Endodermal cell (in vitro differentiated cells): ENCODE measurements around the gene NME5. TPM values are rescaled to one million over a fixed set of nuclear protein-coding genes. Genes with fewer than 3 reads are reported as not detected.

ENCODE experiments used
- DNase-seq: peaks from one replicate; pipeline ENCODE4 v3.0.0-alpha.2; 2017
- H3K27ac ChIP-seq: 2 replicates; pipeline ENCODE4 v1.5.1; 2013; ENCODE audit warnings: mild to moderate bottlenecking, low read depth, low read length, moderate library complexity
- H3K27me3 ChIP-seq: 2 replicates; pipeline ENCODE4 v1.6.1; 2013; ENCODE audit warnings: mild to moderate bottlenecking, low read length, moderate library complexity; ENCODE audit not compliant: insufficient read depth, control insufficient read depth, poor library complexity, severe bottlenecking
- H3K36me3 ChIP-seq: 2 replicates; pipeline ENCODE4 v1.7.0; 2013; ENCODE audit warnings: mild to moderate bottlenecking, low read length, moderate library complexity; ENCODE audit not compliant: control insufficient read depth, insufficient read depth
- H3K4me1 ChIP-seq: one replicate; pipeline ENCODE4 v1.7.0; 2013; ENCODE audit warnings: low read length; ENCODE audit not compliant: control insufficient read depth, insufficient read depth
- H3K4me3 ChIP-seq: 2 replicates; pipeline ENCODE4 v1.5.1; 2013; ENCODE audit warnings: mild to moderate bottlenecking, low read length, moderate library complexity
- H3K9ac ChIP-seq: 2 replicates; pipeline ENCODE4 v1.6.1; 2013; ENCODE audit warnings: mild to moderate bottlenecking, low read length, moderate library complexity; ENCODE audit not compliant: poor library complexity, severe bottlenecking; ENCODE audit errors: extremely low read depth
- H3K9me3 ChIP-seq: 2 replicates; pipeline ENCODE4 v1.6.1; 2013; ENCODE audit warnings: mild to moderate bottlenecking, low read length, moderate library complexity; ENCODE audit not compliant: control insufficient read depth
- H3K27ac Mint-ChIP-seq: 2 replicates; pipeline ENCODE4 v1.8.0; 2020; ENCODE audit warnings: mixed read lengths
- H3K27me3 Mint-ChIP-seq: 2 replicates; pipeline ENCODE4 v1.8.0; 2021; ENCODE audit warnings: mild to moderate bottlenecking, mixed read lengths; ENCODE audit not compliant: insufficient read depth
- H3K36me3 Mint-ChIP-seq: 2 replicates; pipeline ENCODE4 v1.8.0; 2020; ENCODE audit warnings: low read depth, mixed read lengths
- H3K4me1 Mint-ChIP-seq: 2 replicates; pipeline ENCODE4 v1.8.0; 2020; ENCODE audit warnings: mixed read lengths
- H3K4me3 Mint-ChIP-seq: 2 replicates; pipeline ENCODE4 v1.8.0; 2020; ENCODE audit warnings: mild to moderate bottlenecking, moderate library complexity, mixed read lengths
- H3K9me3 Mint-ChIP-seq: 2 replicates; pipeline ENCODE4 v1.8.0; 2020; ENCODE audit warnings: mild to moderate bottlenecking, mixed read lengths
- CTCF ChIP-seq: fragments of 200-600 bp; sonication (generic); conservative IDR thresholded peaks from 2 replicates; pipeline ENCODE4 v1.5.0; 2021; ENCODE audit warnings: antibody characterized with exemption, mild to moderate bottlenecking
- WGBS, 2 experiments: methylation state at CpG; one replicate each; pipeline versions ENCODE4 v1.1.5 to v1.1.7; 2013; ENCODE audit warnings: missing lambda C conversion rate in 2 of 2, mixed read lengths in 1 of 2; ENCODE audit not compliant: insufficient coverage in 1 of 2, insufficient read length in 1 of 2; 5-methylcytosine and 5-hydroxymethylcytosine counted together
- total RNA-seq, 2 donors: library from RNA; stranded (reverse); fragmentation: NEBNext Ultra II Directional in 1 of 2; extraction: Animal tissue kit (Norgen Biotek cat#: 25700) in 1 of 2; gene quantifications; 2 replicates in 1 of 2; 3 replicates in 1 of 2; pipeline ENCODE4 v1.2.1, GENCODE V29; 2021

NME5 gene
- total RNA-seq, 2 donors from 2014 or later = 4.7 to 9.2 TPM

- H3K27me3 Mint-ChIP-seq = no peaks in the 10 kb centered on the region
- TF ChIP-seq CTCF = no peak
- H3K9me3 ChIP-seq = no peaks in the 10 kb centered on the region
- no peak overlapping the region for H3K4me3 Mint-ChIP-seq
- H3K4me3 ChIP-seq = no peak overlapping the region
- H3K9ac ChIP-seq = no peak overlapping the region
- no peaks in the 10 kb centered on the region for H3K4me1 ChIP-seq
- H3K27ac Mint-ChIP-seq = no peak overlapping the region
- H3K4me1 Mint-ChIP-seq = peaks cover 20% of the 10 kb centered on the region
- H3K27me3 ChIP-seq = no peaks in the 10 kb centered on the region
- 83% methylated on average over 1 of the region's 1 CpG; no CpG with 5 or more reads in 1 of the 2 experiments for WGBS, 2 experiments
- H3K27ac ChIP-seq = no peak overlapping the region
- DNase-seq = no peak
- H3K36me3 Mint-ChIP-seq = no peaks in the 10 kb centered on the region
- no peaks in the 10 kb centered on the region for H3K36me3 ChIP-seq
- H3K9me3 Mint-ChIP-seq = no peaks in the 10 kb centered on the region
Observed at GRCh38 chr5:138109463-138110265, 29.6 kb downstream of the NME5 start.

GRCh38 chr5:138107213-138107612 is 32.0 kb downstream of the NME5 start:
- no peaks in the 10 kb centered on the region for H3K36me3 ChIP-seq
- Mint-ChIP-seq H3K27me3 (no peaks in the 10 kb centered on the region), H3K4me3 (no peak overlapping the region), H3K9me3 (no peaks in the 10 kb centered on the region), H3K36me3 (no peaks in the 10 kb centered on the region), H3K4me1 (peaks cover 32% of the 10 kb centered on the region), H3K27ac (no peak overlapping the region)
- no peaks in the 10 kb centered on the region for H3K9me3 ChIP-seq
- no peaks in the 10 kb centered on the region for H3K27me3 ChIP-seq
- DNase-seq = no peak
- peaks cover 5% of the 10 kb centered on the region for H3K4me1 ChIP-seq
- H3K4me3 ChIP-seq = no peak overlapping the region
- 86% methylated on average over 1 of the region's 1 CpG; no CpG with 5 or more reads in 1 of the 2 experiments for WGBS, 2 experiments
- no peak overlapping the region for H3K27ac ChIP-seq
- no peak for TF ChIP-seq CTCF
- H3K9ac ChIP-seq = no peak overlapping the region

- Mint-ChIP-seq H3K27me3 (no peaks in the 10 kb centered on the region), H3K36me3 (no peaks in the 10 kb centered on the region), H3K4me3 (no peak overlapping the region), H3K9me3 (no peaks in the 10 kb centered on the region), H3K27ac (no peak overlapping the region), H3K4me1 (peaks cover 31% of the 10 kb centered on the region)
- 88 to 97% methylated on average over 6 of the region's 6 CpGs for WGBS, 2 experiments
- Histone ChIP-seq H3K27me3 (no peaks in the 10 kb centered on the region), H3K4me3 (no peak overlapping the region), H3K27ac (no peak overlapping the region), H3K36me3 (no peaks in the 10 kb centered on the region), H3K9me3 (no peaks in the 10 kb centered on the region), H3K4me1 (peaks cover 5% of the 10 kb centered on the region), H3K9ac (no peak overlapping the region)
- no peak for TF ChIP-seq CTCF
- no peak for DNase-seq
Observed at GRCh38 chr5:138105709-138106108, 33.5 kb downstream of the NME5 start.
